ENCODE data around the gene SELENOV. TPM values are rescaled to one million over a fixed set of nuclear protein-coding genes. Genes with fewer than 3 reads are reported as not detected.

Gene SELENOV
- total and polyA plus RNA-seq, 3 donors from 2014 or later: 2.5 to 19.7 (median 10.8) TPM

GRCh38 chr19:39531834-39532232 is 16.9 kb downstream of the SELENOV start:
- no peaks in the 10 kb centered on the region for H3K27me3 ChIP-seq
- peaks cover 12% of the 10 kb centered on the region for H3K4me1 ChIP-seq
- TF ChIP-seq CTCF (IDR thresholded peaks at IDR 0.05) (no peak), POLR2A (IDR thresholded peaks at IDR 0.05) (no peak)
- intact Hi-C loops (cut with DNase I; ENCODE audit: low total_unique reads): loop anchor here (10.0 kb wide), 1 partner anchor 107 kb away; no protein-coding TSS in a partner anchor
- H3K4me3 ChIP-seq: peak overlapping the region; percentile 84 to 96
- no peaks in the 10 kb centered on the region for H3K36me3 ChIP-seq (ENCODE audit: low read depth, missing control alignments)
- peak overlapping the region; percentile 89 to 92 for H3K27ac ChIP-seq
- no peak for DNase-seq
- WGBS, 2 donors: 19 to 28% methylated on average over 14 of the region's 14 CpGs
- H3K9me3 ChIP-seq: no peaks in the 10 kb centered on the region

DNA sequence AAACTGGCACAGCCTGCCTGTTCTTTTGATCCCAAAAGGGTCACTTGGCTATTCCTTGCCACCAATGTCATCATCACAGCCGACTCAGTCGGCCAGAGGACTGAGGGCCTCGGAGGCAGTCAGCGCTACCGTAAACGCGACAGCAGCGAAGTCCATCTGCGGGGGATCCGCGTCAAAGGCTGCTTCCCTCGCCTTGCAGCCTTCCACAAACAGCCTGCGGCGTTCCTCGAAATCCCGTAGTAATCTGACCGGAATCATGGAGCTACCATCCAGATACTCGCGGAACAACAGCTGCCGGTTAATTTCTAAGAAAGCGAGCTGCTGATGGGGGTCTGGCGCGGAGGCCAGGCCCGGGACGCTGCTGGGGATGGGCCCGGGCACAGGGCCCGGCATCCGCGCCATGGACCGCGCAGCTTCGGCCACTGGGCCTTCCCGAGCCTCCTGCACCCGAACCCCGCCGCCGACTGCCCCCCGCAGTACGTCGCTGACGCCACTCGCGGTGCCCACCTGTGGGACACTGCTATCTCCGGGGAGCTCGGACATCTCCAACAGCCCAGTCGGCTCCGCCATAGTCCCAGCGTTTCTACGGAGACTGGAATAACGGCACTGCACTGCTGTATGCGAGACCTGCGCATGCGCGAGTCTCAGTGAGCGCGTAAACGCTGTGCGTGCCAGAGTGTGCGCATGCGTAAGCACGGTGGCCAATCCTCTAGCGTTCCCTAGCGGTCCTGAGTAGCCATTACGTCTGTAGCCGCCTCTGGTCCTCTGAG is 17.5 kb downstream of the SELENOV start, which contains the start of gene EID2B:
EID2B (minus strand) TSS at position 620 of the 770 bp plus-strand sequence; CDS start at position 570, 50 bp downstream.
- Histone ChIP-seq H3K27ac (peak within 1 kb of the TSS; percentile 89 to 92), H3K36me3 (ENCODE audit: low read depth, missing control alignments) (no peaks in the 10 kb centered on the region), H3K27me3 (no peaks in the 10 kb centered on the region), H3K4me1 (peaks cover 12% of the 10 kb centered on the region), H3K4me3 (peak within 1 kb of the TSS; percentile 84 to 96), H3K9me3 (no peaks in the 10 kb centered on the region)
- TF ChIP-seq POLR2A (IDR thresholded peaks at IDR 0.05): peak; percentile 91
- peak; percentile 94 to 100 (median 99) for TF ChIP-seq CTCF (IDR thresholded peaks at IDR 0.05)
- peak; percentile 96 for DNase-seq
- 0% methylated on average over 22 to 44 of the region's 65 CpGs for WGBS, 2 donors
- intact Hi-C loops (cut with DNase I; ENCODE audit: low total_unique reads): loop anchor here (10.0 kb wide), 1 partner anchor 108 kb away; no protein-coding TSS in a partner anchor

DNA sequence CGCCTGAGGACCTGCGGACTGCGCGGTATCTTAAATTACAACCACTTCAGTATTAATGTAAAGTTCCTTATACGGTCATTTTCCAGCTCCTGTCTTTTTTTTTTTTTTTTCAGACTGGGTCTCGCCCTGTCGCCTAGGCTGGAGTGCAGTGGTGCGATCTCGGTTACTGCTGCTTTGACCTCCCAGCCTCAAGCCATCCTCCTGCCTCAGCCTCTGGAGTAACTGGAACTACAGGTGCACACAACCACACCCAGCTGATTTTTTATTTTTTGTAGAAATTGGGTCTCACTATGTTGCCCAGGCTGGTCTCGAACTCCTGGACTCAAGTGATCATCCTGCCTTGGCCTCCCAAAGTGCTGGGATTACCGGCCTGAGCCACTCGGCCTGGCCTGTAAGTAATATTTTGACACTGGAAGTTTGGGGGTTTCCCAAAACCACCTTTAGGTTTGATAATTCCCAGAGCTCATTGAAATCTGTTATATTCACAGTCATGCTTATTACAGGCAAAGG is 18.1 kb downstream of the SELENOV start:
- no peak for DNase-seq
- intact Hi-C loops (cut with DNase I; ENCODE audit: low total_unique reads): loop anchor here (10.0 kb wide), 1 partner anchor 108 kb away; no protein-coding TSS in a partner anchor
- 11 to 17% methylated on average over 12 of the region's 12 CpGs for WGBS, 2 donors
- TF ChIP-seq POLR2A (IDR thresholded peaks at IDR 0.05): no peak
- Histone ChIP-seq H3K27me3 (no peaks in the 10 kb centered on the region), H3K9me3 (no peaks in the 10 kb centered on the region), H3K4me3 (peak overlapping the region; percentile 84 to 96), H3K36me3 (ENCODE audit: low read depth, missing control alignments) (no peaks in the 10 kb centered on the region), H3K4me1 (peaks cover 12% of the 10 kb centered on the region), H3K27ac (no peak overlapping the region)

GRCh38 chr19:39533791-39534190 is 18.9 kb downstream of the SELENOV start:
- DNase-seq: no peak
- Histone ChIP-seq H3K27ac (no peak overlapping the region), H3K4me1 (peaks cover 18% of the 10 kb centered on the region), H3K36me3 (ENCODE audit: low read depth, missing control alignments) (no peaks in the 10 kb centered on the region), H3K4me3 (no peak overlapping the region), H3K9me3 (no peaks in the 10 kb centered on the region), H3K27me3 (no peaks in the 10 kb centered on the region)
- WGBS, 2 donors: 61 to 86% methylated on average over 3 of the region's 3 CpGs
- TF ChIP-seq POLR2A (IDR thresholded peaks at IDR 0.05): no peak
- no peak for TF ChIP-seq CTCF (IDR thresholded peaks at IDR 0.05)
- intact Hi-C loops (cut with DNase I; ENCODE audit: low total_unique reads): loop anchor here (10.0 kb wide), 1 partner anchor 109 kb away; no protein-coding TSS in a partner anchor

- no peak for TF ChIP-seq POLR2A (IDR thresholded peaks at IDR 0.05)
- peak overlapping the region; percentile 91 to 99 for H3K27ac ChIP-seq
- intact Hi-C loops (cut with DNase I; ENCODE audit: low total_unique reads): loop anchor here (10.0 kb wide), 1 partner anchor 114 kb away; no protein-coding TSS in a partner anchor
- no peaks in the 10 kb centered on the region for H3K9me3 ChIP-seq
- H3K27me3 ChIP-seq: no peaks in the 10 kb centered on the region
- 1% methylated on average over 10 of the region's 10 CpGs for WGBS, 2 donors
- H3K36me3 ChIP-seq (ENCODE audit: low read depth, missing control alignments): no peaks in the 10 kb centered on the region
- peaks cover 16% of the 10 kb centered on the region for H3K4me1 ChIP-seq
- DNase-seq: no peak
- H3K4me3 ChIP-seq: peak overlapping the region; percentile 77 to 92
Measured at GRCh38 chr19:39539165-39539517, 24.2 kb downstream of the SELENOV start.
